SK-N-SH treated with all-trans-retinoic acid at 6 μM for 48 hours (cell line): ENCODE measurements around the gene TIGD6.
A peak's percentile ranks its signal among the peaks of the same experiment; 100 is the strongest.

Experiments used
- BACH2 ChIP-seq: fragments of 250-450 bp; sonication (Bioruptor Pico); IDR thresholded peaks from 2 replicates; pipeline ENCODE4 v1.9.0; 2021; ENCODE audit warnings: mild to moderate bottlenecking, borderline replicate concordance
- CSDC2 ChIP-seq: fragments of 250-450 bp; sonication (Bioruptor Pico); IDR thresholded peaks from 2 replicates; pipeline ENCODE4 v1.5.0; 2020; ENCODE audit warnings: mild to moderate bottlenecking, moderate library complexity
- ESRRG ChIP-seq: fragments of 250-450 bp; sonication (Bioruptor Pico); IDR thresholded peaks from 2 replicates; pipeline ENCODE4 v1.6.1; 2021; ENCODE audit warnings: mild to moderate bottlenecking
- GLIS3 ChIP-seq: fragments of 250-450 bp; sonication (Bioruptor Pico); IDR thresholded peaks from 2 replicates; pipeline ENCODE4 v1.5.0; 2020; ENCODE audit warnings: mild to moderate bottlenecking, moderate library complexity
- ISL1 ChIP-seq: fragments of 250-450 bp; sonication (Bioruptor Pico); IDR thresholded peaks from 2 replicates; pipeline ENCODE4 v2.1.2; 2022; ENCODE audit warnings: mild to moderate bottlenecking, moderate library complexity
- RARB ChIP-seq: fragments of 250-450 bp; sonication (Bioruptor Pico); IDR thresholded peaks from 2 replicates; pipeline ENCODE4 v1.8.0; 2021; ENCODE audit warnings: mild to moderate bottlenecking, moderate library complexity
- TCF4 ChIP-seq: fragments of 250-450 bp; sonication (Bioruptor Pico); IDR thresholded peaks from 2 replicates; pipeline ENCODE4 v1.8.0; 2021; ENCODE audit warnings: mild to moderate bottlenecking, moderate library complexity, borderline replicate concordance
- ZFP3 ChIP-seq: fragments of 250-450 bp; sonication (Bioruptor Pico); IDR thresholded peaks from 2 replicates; pipeline ENCODE4 v1.5.0; 2020; ENCODE audit warnings: mild to moderate bottlenecking, moderate library complexity
- ZNF565 ChIP-seq: fragments of 450-650 bp; formaldehyde crosslinking; conservative IDR thresholded peaks from 2 replicates; pipeline ENCODE4 v1.5.0; 2020; ENCODE audit warnings: low read depth, mild to moderate bottlenecking, moderate library complexity
- ZNF8 ChIP-seq: fragments of 450-650 bp; formaldehyde crosslinking; IDR thresholded peaks from 2 replicates; pipeline ENCODE4 v1.5.0; 2020; ENCODE audit warnings: mild to moderate bottlenecking, moderate library complexity

DNA sequence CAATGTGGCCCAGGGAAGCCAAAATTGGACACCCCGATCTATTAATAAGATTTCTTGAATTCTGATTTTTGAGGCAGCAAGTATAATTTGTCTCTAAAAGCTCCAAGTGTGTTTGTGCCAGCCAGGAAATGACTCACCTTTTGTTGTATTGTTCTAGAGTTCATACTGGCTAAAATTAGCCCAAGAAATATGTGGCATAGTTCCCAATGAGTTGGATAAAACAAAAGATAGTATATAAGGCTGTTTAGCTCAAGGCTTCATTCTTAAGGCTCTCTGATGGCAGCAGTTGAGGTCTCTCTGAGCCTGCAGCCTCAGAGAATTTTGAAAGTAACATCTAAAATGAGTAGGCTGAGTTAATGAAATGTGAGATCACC is 21.7 kb upstream of the TIGD6 start:
- no peak for TF ChIP-seq TCF4 (CRISPR knock-in tag)
- TF ChIP-seq GLIS3 (CRISPR knock-in tag), result no peak
- no peak for TF ChIP-seq CSDC2
- TF ChIP-seq ZFP3 (CRISPR knock-in tag), result no peak
- no peak for TF ChIP-seq ZNF8 (CRISPR knock-in tag)
- no peak for TF ChIP-seq RARB (CRISPR knock-in tag)
- TF ChIP-seq BACH2, result no peak
- no peak for TF ChIP-seq ZNF565 (CRISPR knock-in tag)
- peak; percentile 64; the same call in 1 of the 2 replicates for TF ChIP-seq ISL1 (CRISPR knock-in tag)
- TF ChIP-seq ESRRG (CRISPR knock-in tag), result no peak
